HL-60 (cell line): ENCODE data around the gene MIDN.

Experiments
- DNase-seq, 2 experiments: peaks; one replicate each; pipeline ENCODE4 v3.0.0-alpha.2; 2010 to 2020; ENCODE audit warnings: low read depth in 1 of 2, low spot score in 1 of 2
- H3K27ac ChIP-seq: fragments of 250-450 bp; sonication (Bioruptor Pico); replicated peaks from 2 replicates; pipeline ENCODE4 v1.5.1; 2020; ENCODE audit warnings: mild to moderate bottlenecking, moderate library complexity
- H3K27me3 ChIP-seq: fragments of 250-450 bp; sonication (Bioruptor Pico); 2 replicates; pipeline ENCODE4 v1.5.1; 2021; ENCODE audit warnings: mild to moderate bottlenecking, moderate library complexity; ENCODE audit not compliant: insufficient read depth, poor library complexity, severe bottlenecking
- H3K4me3 ChIP-seq: replicated peaks from 2 replicates; pipeline ENCODE4 v1.5.1; 2011; ENCODE audit warnings: mild to moderate bottlenecking, control low read depth, low read length; ENCODE audit not compliant: insufficient read depth
- GABPA ChIP-seq: IDR thresholded peaks from 2 replicates; pipeline ENCODE4 v1.6.1; 2012; ENCODE audit warnings: low read depth
- POLR2AphosphoS5 ChIP-seq: IDR thresholded peaks from 2 replicates; pipeline ENCODE4 v1.6.1; 2012; ENCODE audit warnings: low read depth
- SPI1 ChIP-seq: IDR thresholded peaks from 2 replicates; pipeline ENCODE4 v1.6.1; 2012; ENCODE audit warnings: low read depth, mild to moderate bottlenecking, borderline replicate concordance
- TF ChIP-seq, protein P1 (sequence below): IDR thresholded peaks from one replicate; pipeline ENCODE4 v1.5.1; 2011; ENCODE audit warnings: low read length, control low read depth, inconsistent platforms; ENCODE audit not compliant: insufficient read depth
- TF ChIP-seq, protein P2 (sequence below): IDR thresholded peaks from 2 replicates; pipeline ENCODE4 v1.6.1; 2012; ENCODE audit warnings: low read depth; ENCODE audit not compliant: insufficient replicate concordance

MIDN gene

DNA sequence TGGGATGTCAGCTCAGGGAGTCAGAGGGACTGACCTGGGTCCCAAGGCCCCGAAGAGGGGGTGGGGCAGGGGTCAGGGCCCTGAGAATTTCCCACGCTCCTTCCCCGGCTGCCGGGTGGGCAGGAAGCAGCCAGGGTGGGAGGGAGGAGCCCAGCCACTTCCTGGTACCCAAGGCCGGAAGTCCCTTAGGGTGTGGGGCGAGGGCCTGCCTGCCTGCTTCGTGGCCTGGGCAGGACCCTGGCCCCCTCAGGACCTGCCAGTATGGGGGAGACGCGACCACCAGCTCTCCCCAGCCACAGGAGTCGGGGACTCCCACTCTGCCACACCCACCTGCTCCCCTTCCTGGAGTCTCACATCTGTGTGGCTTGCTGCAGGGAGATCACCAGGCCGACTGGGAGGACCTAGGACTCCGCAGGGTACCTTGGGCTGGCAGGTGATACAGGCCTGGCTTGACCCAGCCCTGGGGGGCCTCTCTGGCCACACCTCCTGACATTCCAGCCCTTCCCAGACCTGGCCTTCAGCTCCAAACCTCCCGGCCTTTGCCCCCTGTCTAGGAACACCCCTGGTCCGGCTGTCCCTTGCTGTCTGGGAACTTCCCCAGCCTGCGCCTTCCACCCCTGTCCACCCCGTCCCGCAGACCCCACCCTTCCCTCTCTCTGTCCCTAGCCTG, 11.0 kb downstream of the MIDN start:
- DNase-seq, result peak; percentile 76 to 78
- TF ChIP-seq POLR2AphosphoS5 (peak; percentile 89), GABPA (no peak; the same call in 1 of the 2 replicates), SPI1 (peak; percentile 39; the same call in 1 of the 2 replicates)
- TF ChIP-seq, protein P1, sequence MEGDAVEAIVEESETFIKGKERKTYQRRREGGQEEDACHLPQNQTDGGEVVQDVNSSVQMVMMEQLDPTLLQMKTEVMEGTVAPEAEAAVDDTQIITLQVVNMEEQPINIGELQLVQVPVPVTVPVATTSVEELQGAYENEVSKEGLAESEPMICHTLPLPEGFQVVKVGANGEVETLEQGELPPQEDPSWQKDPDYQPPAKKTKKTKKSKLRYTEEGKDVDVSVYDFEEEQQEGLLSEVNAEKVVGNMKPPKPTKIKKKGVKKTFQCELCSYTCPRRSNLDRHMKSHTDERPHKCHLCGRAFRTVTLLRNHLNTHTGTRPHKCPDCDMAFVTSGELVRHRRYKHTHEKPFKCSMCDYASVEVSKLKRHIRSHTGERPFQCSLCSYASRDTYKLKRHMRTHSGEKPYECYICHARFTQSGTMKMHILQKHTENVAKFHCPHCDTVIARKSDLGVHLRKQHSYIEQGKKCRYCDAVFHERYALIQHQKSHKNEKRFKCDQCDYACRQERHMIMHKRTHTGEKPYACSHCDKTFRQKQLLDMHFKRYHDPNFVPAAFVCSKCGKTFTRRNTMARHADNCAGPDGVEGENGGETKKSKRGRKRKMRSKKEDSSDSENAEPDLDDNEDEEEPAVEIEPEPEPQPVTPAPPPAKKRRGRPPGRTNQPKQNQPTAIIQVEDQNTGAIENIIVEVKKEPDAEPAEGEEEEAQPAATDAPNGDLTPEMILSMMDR, result no peak
- TF ChIP-seq, protein P2, sequence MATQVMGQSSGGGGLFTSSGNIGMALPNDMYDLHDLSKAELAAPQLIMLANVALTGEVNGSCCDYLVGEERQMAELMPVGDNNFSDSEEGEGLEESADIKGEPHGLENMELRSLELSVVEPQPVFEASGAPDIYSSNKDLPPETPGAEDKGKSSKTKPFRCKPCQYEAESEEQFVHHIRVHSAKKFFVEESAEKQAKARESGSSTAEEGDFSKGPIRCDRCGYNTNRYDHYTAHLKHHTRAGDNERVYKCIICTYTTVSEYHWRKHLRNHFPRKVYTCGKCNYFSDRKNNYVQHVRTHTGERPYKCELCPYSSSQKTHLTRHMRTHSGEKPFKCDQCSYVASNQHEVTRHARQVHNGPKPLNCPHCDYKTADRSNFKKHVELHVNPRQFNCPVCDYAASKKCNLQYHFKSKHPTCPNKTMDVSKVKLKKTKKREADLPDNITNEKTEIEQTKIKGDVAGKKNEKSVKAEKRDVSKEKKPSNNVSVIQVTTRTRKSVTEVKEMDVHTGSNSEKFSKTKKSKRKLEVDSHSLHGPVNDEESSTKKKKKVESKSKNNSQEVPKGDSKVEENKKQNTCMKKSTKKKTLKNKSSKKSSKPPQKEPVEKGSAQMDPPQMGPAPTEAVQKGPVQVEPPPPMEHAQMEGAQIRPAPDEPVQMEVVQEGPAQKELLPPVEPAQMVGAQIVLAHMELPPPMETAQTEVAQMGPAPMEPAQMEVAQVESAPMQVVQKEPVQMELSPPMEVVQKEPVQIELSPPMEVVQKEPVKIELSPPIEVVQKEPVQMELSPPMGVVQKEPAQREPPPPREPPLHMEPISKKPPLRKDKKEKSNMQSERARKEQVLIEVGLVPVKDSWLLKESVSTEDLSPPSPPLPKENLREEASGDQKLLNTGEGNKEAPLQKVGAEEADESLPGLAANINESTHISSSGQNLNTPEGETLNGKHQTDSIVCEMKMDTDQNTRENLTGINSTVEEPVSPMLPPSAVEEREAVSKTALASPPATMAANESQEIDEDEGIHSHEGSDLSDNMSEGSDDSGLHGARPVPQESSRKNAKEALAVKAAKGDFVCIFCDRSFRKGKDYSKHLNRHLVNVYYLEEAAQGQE, result no peak
- peak overlapping the region; percentile 16; the same call in 1 of the 2 replicates for H3K4me3 ChIP-seq

DNA sequence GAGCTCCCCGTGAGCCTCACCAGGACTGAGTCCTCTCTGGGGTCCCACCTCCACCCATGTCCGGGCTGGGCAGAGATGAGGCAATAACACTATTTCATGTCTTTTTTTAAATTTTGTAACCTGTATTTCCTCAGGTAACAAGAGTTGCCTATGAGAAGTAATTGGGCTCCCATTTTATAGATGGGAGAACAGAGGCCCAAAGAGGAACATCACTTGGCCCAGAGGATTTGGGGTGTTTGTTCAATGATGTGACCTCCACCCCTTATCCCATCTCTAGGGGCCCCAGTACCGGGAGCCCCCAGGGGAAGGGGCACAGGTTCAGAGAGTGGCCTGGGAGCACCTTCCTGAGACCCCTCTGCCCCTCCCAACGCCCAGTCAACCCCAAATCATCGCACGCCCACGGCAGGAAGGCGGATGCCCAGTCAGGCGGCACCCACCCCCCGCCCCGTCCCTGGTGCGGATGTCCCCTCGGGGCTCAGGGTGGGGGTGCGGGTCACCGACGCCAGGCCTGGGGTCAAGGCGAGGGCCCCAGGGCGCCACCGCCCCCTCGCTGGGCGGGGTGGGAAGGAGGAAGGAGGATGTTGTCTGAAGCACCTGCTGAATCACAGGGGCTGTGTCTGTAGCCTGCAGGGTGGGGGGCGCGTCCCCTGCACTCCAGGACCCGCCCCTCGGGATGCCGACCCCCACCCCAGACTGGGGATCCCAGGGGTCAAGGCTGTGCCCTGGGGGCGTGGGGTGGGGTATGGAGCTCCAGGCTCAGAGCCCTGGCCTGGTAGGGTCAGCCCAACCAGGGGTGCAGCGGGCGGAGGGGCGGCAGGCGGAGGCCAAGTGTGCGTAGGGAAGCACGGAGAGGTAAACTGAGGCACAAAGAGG, 11.7 kb downstream of the MIDN start:
- TF ChIP-seq POLR2AphosphoS5, result no peak
- no peak for TF ChIP-seq GABPA
- TF ChIP-seq, protein P1, result no peak
- TF ChIP-seq SPI1, result no peak
- TF ChIP-seq, protein P2, result no peak
- H3K4me3 ChIP-seq, result peak overlapping the region; percentile 64

More for the DNA sequence above, 11.0 kb downstream of the MIDN start:
- H3K27ac ChIP-seq, result peak overlapping the region; percentile 82
- H3K27me3 ChIP-seq, result no peaks in the 10 kb centered on the region

DNA sequence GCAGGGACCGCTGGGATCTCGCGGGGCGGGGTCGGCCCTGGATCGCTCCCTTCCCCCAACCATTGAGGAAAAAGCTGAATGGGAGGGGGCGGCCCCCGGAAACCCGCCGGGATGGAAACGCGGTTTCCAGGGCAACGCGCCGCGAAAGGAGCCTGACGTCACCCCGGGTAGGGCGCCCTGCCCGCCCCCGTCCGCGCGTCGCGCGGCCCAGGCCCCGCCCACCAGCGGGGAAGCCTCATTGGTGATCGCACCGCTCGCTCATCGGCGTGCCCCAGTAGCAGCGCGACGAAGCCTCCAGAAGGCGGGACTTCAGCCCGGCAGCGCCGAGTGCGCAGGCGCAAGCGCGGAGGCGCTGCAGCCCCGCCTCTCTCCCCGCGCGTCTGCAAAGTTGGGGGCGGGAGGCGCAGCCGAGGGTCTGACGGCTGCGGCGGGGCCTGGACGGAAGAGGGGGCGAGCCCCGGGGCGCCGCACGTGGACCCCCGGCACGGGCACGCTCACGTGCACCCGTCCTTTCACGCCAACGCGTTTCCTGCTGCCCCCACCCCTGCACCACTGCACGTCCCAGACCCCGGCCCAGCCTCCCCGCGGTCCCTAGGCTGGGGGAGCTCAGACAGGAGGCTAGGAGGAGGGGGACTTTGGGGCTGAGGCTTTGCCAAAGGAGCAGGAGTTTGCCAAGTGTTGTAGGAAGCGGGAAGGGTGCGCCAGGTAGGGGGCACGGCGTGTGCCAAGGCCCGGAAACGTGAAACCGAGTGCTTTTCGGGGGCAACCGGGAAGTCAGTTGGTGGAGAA, 12.6 kb downstream of the MIDN start:
- TF ChIP-seq POLR2AphosphoS5 (no peak; the same call in 1 of the 2 replicates), GABPA (no peak), SPI1 (no peak)
- TF ChIP-seq, protein P1, result no peak
- TF ChIP-seq, protein P2, result no peak
- peak overlapping the region; percentile 86 for H3K27ac ChIP-seq

More for the DNA sequence above, 11.7 kb downstream of the MIDN start:
- H3K27ac ChIP-seq, result peak overlapping the region; percentile 82
- peak in 1 of 2 experiments; percentile 56 for DNase-seq
- no peaks in the 10 kb centered on the region for H3K27me3 ChIP-seq

More for the DNA sequence above, 12.6 kb downstream of the MIDN start:
- DNase-seq, result peak; percentile 94 to 95
- peak overlapping the region; percentile 64 for H3K4me3 ChIP-seq
- no peaks in the 10 kb centered on the region for H3K27me3 ChIP-seq
